HCT116 (cell line): ENCODE measurements around the gene TMC4. TPM values are rescaled to one million over a fixed set of nuclear protein-coding genes. Genes with fewer than 3 reads are reported as not detected.

ENCODE experiments used
- ATAC-seq: fragments of 200-7000 bp; cut with Tn5 transposase; 2 replicates; pipeline ENCODE4 v1.9.1; 2020; ENCODE audit warnings: mild to moderate bottlenecking, moderate library complexity
- BruUV-seq: library from RNA; stranded (reverse); fragments of 400-500 nt; replicated peaks from 2 replicates; lab custom pipeline; 2021; lab: Mats Ljungman, UMichigan
- CTCF ChIA-PET: fragments of 300-600 bp; sonication (Branson Sonifier 250); formaldehyde crosslinking; loops from one replicate; lab custom pipeline; 2021; ENCODE audit warnings: antibody characterized with exemption; lab: Charles Lee
- POLR2A ChIA-PET: fragments of 300-600, 350-600 bp; sonication (Branson Sonifier 250); formaldehyde crosslinking; loops from one replicate; lab custom pipeline; 2021; ENCODE audit warnings: antibody characterized with exemption; lab: Charles Lee
- RAD21 ChIA-PET, 2 experiments: fragments of 300-600 bp; sonication (Branson Sonifier 250); formaldehyde crosslinking; loops; one replicate each; lab custom pipeline; 2023; ENCODE audit warnings: low total read pairs in 2 of 2; ENCODE audit not compliant: uncharacterized antibody in 2 of 2, unreplicated experiment in 2 of 2, low non-redundant PET in 1 of 2; lab: Charles Lee
- DNase-seq: peaks from one replicate; pipeline ENCODE4 v3.0.0-alpha.2; 2010; ENCODE audit warnings: low read depth, low spot score
- H2AFZ ChIP-seq: fragments of 200-600 bp; shearing (Covaris generic), sonication (generic); 2 replicates; pipeline ENCODE4 v1.6.1; 2017; ENCODE audit warnings: low read depth, mixed run types, mixed read lengths, antibody characterized with exemption, low read length; ENCODE audit not compliant: poor library complexity, severe bottlenecking
- H3K27ac ChIP-seq: 2 replicates; pipeline ENCODE4 v1.5.1; 2012; ENCODE audit warnings: low read depth, low read length
- H3K27me3 ChIP-seq: fragments of 200-600 bp; sonication (generic); 2 replicates; pipeline ENCODE4 v1.6.1; 2016; ENCODE audit warnings: mixed run types, low read length, mixed read lengths; ENCODE audit not compliant: insufficient read depth
- H3K36me3 ChIP-seq, 2 experiments: fragments of 200-500 bp in 1 of 2; fragments of 200-600 bp in 1 of 2; sonication (Bioruptor generic) in 1 of 2; sonication (generic) in 1 of 2; 2 replicates each; pipeline versions ENCODE4 v1.5.1 to v1.6.1; 2014 to 2016; ENCODE audit warnings: low read length in 2 of 2, inconsistent platforms in 1 of 2, mixed read lengths in 1 of 2, mixed run types in 1 of 2; ENCODE audit not compliant: insufficient read depth in 2 of 2, control insufficient read depth in 1 of 2
- H3K4me1 ChIP-seq, 2 experiments: fragments of 200-600 bp in 1 of 2; sonication (generic) in 1 of 2; 2 replicates each; pipeline versions ENCODE4 v1.5.1 to v1.6.1; 2012 to 2017; ENCODE audit warnings: low read length in 2 of 2, inconsistent platforms in 1 of 2, mild to moderate bottlenecking in 1 of 2, mixed read lengths in 1 of 2, mixed run types in 1 of 2, moderate library complexity in 1 of 2; ENCODE audit not compliant: insufficient read depth in 2 of 2, control insufficient read depth in 1 of 2
- H3K4me2 ChIP-seq: fragments of 200-600 bp; sonication (generic); 2 replicates; pipeline ENCODE4 v1.6.1; 2017; ENCODE audit warnings: mixed run types, low read length, mixed read lengths
- H3K4me3 ChIP-seq, 2 experiments: fragments of 200-600 bp in 1 of 2; sonication (generic) in 1 of 2; replicated peaks in 1 of 2; 2 replicates each; pipeline ENCODE4 v1.5.1; 2011 to 2016; ENCODE audit warnings: low read length in 2 of 2, control low read depth in 1 of 2, low read depth in 1 of 2, mild to moderate bottlenecking in 1 of 2, mixed read lengths in 1 of 2, mixed run types in 1 of 2
- H3K79me2 ChIP-seq: fragments of 200-600 bp; sonication (generic); 2 replicates; pipeline ENCODE4 v1.6.1; 2017; ENCODE audit warnings: mild to moderate bottlenecking, mixed run types, low read length, moderate library complexity, mixed read lengths; ENCODE audit not compliant: insufficient read depth
- H3K9ac ChIP-seq: fragments of 200-600 bp; sonication (generic); 2 replicates; pipeline ENCODE4 v1.6.1; 2016; ENCODE audit warnings: low read length, mixed read lengths
- H3K9me2 ChIP-seq: fragments of 200-600 bp; sonication (generic), shearing (Covaris generic); 2 replicates; pipeline ENCODE4 v1.6.1; 2017; ENCODE audit warnings: mixed run types, mild to moderate bottlenecking, moderate library complexity; ENCODE audit not compliant: insufficient read depth
- H3K9me3 ChIP-seq, 2 experiments: fragments of 200-500 bp in 1 of 2; fragments of 200-600 bp in 1 of 2; sonication (Bioruptor generic) in 1 of 2; sonication (generic) in 1 of 2; 2 replicates each; pipeline ENCODE4 v1.6.1; 2014 to 2017; ENCODE audit warnings: low read length in 2 of 2, mixed read lengths in 2 of 2, inconsistent platforms in 1 of 2, low read depth in 1 of 2, mild to moderate bottlenecking in 1 of 2, mixed run types in 1 of 2, moderate library complexity in 1 of 2; ENCODE audit not compliant: control insufficient read depth in 1 of 2, insufficient read depth in 1 of 2
- H4K20me1 ChIP-seq: fragments of 200-600 bp; sonication (generic), shearing (Covaris generic); 2 replicates; pipeline ENCODE4 v1.6.1; 2017; ENCODE audit warnings: mixed run types, mild to moderate bottlenecking, moderate library complexity; ENCODE audit not compliant: insufficient read depth
- intact Hi-C: fragments of 100-400 bp; cut with micrococcal nuclease; formaldehyde crosslinking; loops from 2 replicates; pipeline ENCODE4 v1.10.0; 2022
- total RNA-seq: library from RNA; stranded (reverse); gene quantifications from one replicate; pipeline ENCODE4 v1.2.1, GENCODE V29; 2021; ENCODE audit not compliant: unreplicated experiment
- TF ChIP-seq, protein P1 (sequence below): IDR thresholded peaks from 2 replicates; pipeline ENCODE4 v1.6.1; 2012; ENCODE audit warnings: low read depth
- TF ChIP-seq, protein P2 (sequence below), 3 experiments: fragments of 200-600 bp in 1 of 3; sonication (generic) in 1 of 3; IDR thresholded peaks in 2 of 3; conservative IDR thresholded peaks in 1 of 3; 2 replicates each; pipeline ENCODE4 v1.5.1; 2012 to 2017; ENCODE audit warnings: low read depth in 2 of 3, low read length in 2 of 3, antibody characterized with exemption in 1 of 3, borderline replicate concordance in 1 of 3, control low read depth in 1 of 3, mild to moderate bottlenecking in 1 of 3, mixed read lengths in 1 of 3, mixed run types in 1 of 3, moderate library complexity in 1 of 3; ENCODE audit not compliant: insufficient read depth in 1 of 3

TMC4 gene
- total RNA-seq, 1 experiment from 2014 or later = 60.3 TPM

DNA sequence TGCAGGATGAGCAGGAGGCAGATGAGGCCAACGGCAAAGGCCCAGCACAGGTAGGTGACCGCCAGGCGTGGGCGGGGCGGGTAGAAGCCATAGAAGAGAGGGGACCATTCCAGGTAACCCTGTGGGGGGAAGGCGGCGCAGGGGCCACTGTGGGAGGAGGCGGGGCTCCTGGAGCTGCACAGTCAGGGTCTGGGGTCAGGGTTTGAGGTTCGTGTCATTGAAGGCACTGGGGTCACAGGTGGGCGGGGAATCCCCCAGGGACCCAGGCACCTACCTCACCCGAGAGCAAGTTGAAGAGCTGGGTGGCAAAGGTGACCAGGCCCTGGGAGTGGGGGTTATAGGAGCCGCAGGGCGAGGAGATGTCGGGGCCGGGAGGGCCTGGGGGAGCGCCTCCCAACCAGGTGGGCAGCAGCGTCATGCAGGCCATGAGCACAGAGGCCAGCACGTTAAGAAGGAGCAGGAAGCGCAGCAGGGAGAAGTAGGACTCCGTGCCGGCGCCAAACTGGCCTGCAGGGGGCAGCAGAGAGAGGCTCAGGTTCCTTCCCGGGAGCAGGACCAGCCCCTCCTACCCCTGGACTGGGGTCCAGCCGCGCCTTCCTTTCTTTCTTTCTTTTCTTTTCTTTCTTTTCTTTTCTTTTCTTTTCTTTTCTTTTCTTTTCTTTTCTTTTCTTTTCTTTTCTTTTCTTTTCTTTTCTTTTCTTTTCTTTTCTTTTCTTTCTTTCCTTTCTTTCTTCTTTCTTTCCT, 4.6 kb downstream of the TMC4 start:
- CTCF ChIA-PET = interaction anchor here (0.6 to 2.7 kb wide), 10 partner anchors 9 to 208 kb away, joined by 3 to 14 read pairs (median 4); partner anchors contain the start of genes CNOT3, LENG1 and MBOAT7
- POLR2A ChIA-PET = interaction anchor here (0.7 kb wide), 2 partner anchors 31 to 111 kb away, joined by 3 read pairs; no protein-coding TSS in a partner anchor
- Histone ChIP-seq H3K4me3 (no peak overlapping the region), H4K20me1 (no peaks in the 10 kb centered on the region), H3K36me3 (no peaks in the 10 kb centered on the region)
- intact Hi-C loops = no loop called here
- no TSS peak for BruUV-seq
- ATAC-seq = peak; percentile 65
- TF ChIP-seq, protein P1, sequence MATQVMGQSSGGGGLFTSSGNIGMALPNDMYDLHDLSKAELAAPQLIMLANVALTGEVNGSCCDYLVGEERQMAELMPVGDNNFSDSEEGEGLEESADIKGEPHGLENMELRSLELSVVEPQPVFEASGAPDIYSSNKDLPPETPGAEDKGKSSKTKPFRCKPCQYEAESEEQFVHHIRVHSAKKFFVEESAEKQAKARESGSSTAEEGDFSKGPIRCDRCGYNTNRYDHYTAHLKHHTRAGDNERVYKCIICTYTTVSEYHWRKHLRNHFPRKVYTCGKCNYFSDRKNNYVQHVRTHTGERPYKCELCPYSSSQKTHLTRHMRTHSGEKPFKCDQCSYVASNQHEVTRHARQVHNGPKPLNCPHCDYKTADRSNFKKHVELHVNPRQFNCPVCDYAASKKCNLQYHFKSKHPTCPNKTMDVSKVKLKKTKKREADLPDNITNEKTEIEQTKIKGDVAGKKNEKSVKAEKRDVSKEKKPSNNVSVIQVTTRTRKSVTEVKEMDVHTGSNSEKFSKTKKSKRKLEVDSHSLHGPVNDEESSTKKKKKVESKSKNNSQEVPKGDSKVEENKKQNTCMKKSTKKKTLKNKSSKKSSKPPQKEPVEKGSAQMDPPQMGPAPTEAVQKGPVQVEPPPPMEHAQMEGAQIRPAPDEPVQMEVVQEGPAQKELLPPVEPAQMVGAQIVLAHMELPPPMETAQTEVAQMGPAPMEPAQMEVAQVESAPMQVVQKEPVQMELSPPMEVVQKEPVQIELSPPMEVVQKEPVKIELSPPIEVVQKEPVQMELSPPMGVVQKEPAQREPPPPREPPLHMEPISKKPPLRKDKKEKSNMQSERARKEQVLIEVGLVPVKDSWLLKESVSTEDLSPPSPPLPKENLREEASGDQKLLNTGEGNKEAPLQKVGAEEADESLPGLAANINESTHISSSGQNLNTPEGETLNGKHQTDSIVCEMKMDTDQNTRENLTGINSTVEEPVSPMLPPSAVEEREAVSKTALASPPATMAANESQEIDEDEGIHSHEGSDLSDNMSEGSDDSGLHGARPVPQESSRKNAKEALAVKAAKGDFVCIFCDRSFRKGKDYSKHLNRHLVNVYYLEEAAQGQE = no peak
- TF ChIP-seq, protein P2, sequence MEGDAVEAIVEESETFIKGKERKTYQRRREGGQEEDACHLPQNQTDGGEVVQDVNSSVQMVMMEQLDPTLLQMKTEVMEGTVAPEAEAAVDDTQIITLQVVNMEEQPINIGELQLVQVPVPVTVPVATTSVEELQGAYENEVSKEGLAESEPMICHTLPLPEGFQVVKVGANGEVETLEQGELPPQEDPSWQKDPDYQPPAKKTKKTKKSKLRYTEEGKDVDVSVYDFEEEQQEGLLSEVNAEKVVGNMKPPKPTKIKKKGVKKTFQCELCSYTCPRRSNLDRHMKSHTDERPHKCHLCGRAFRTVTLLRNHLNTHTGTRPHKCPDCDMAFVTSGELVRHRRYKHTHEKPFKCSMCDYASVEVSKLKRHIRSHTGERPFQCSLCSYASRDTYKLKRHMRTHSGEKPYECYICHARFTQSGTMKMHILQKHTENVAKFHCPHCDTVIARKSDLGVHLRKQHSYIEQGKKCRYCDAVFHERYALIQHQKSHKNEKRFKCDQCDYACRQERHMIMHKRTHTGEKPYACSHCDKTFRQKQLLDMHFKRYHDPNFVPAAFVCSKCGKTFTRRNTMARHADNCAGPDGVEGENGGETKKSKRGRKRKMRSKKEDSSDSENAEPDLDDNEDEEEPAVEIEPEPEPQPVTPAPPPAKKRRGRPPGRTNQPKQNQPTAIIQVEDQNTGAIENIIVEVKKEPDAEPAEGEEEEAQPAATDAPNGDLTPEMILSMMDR (IDR thresholded peaks at IDR 0.05 in 2 of 3, conservative IDR thresholded peaks at IDR 0.05 in 1 of 3; ENCODE audit: borderline replicate concordance in 1 of 3, insufficient read depth in 1 of 3, low read depth in 2 of 3, low read length in 2 of 3) = peak in 2 of 3 experiments; percentile 66 to 91; a peak in 5 of 6 replicates
- TF ChIP-seq, all 23 proteins: peak for 1
- no peak overlapping the region; the same call in 1 of the 2 replicates for H3K27ac ChIP-seq
- H3K79me2 ChIP-seq = 0 out of 2 replicates have a peak, but pooled peaks cover 3% of the 10 kb centered on the region
- no peak overlapping the region for H2AFZ ChIP-seq
- peak overlapping the region; percentile 20; the same call in 1 of the 2 replicates for H3K9ac ChIP-seq
- H3K4me2 ChIP-seq = peak overlapping the region; percentile 54; the same call in 1 of the 2 replicates
- H3K27me3 ChIP-seq = no peaks in the 10 kb centered on the region
- no peaks in the 10 kb centered on the region for H3K9me3 ChIP-seq
- H3K4me1 ChIP-seq = peaks cover 6 to 32% of the 10 kb centered on the region in 2 experiments; a peak in 3 of 4 replicates
- RAD21 ChIA-PET = no interaction called here
- DNase-seq = peak; percentile 69
- no peaks in the 10 kb centered on the region for H3K9me2 ChIP-seq
